GM18873 (cell line): ENCODE measurements around the gene MTA3.

Source experiments
- ATAC-seq: cut with Tn5 transposase; IDR thresholded peaks from one replicate; pipeline ENCODE4 v1.9.1; 2021; ENCODE audit warnings: mild to moderate bottlenecking, moderate library complexity, moderate number of reproducible peaks; ENCODE audit not compliant: unreplicated experiment, low FRiP score

The MTA3 gene

GRCh38 chr2:42771546-42772153 is 203.2 kb downstream of the MTA3 start:
- ATAC-seq, result no peak

GRCh38 chr2:42775186-42775585 is 206.8 kb downstream of the MTA3 start:
- ATAC-seq, result no peak

- ATAC-seq, result no peak
Measured at GRCh38 chr2:42775810-42776209, 207.4 kb downstream of the MTA3 start.

- ATAC-seq, result no peak
Measured at GRCh38 chr2:42777883-42778805, 209.7 kb downstream of the MTA3 start.

GRCh38 chr2:42781181-42781580 is 212.7 kb downstream of the MTA3 start:
- no peak for ATAC-seq

GRCh38 chr2:42783511-42783910 is 215.1 kb downstream of the MTA3 start:
- no peak for ATAC-seq

GRCh38 chr2:42784204-42784880 is 215.9 kb downstream of the MTA3 start:
- no peak for ATAC-seq

GRCh38 chr2:42786561-42787345 is 218.3 kb downstream of the MTA3 start:
- ATAC-seq, result no peak

GRCh38 chr2:42787424-42787787 is 219.0 kb downstream of the MTA3 start:
- ATAC-seq, result no peak

- no peak for ATAC-seq
Measured at GRCh38 chr2:42787788-42788477, 219.5 kb downstream of the MTA3 start.

GRCh38 chr2:42788478-42788793 is 220.0 kb downstream of the MTA3 start:
- ATAC-seq, result no peak

- no peak for ATAC-seq
Measured at GRCh38 chr2:42788882-42789281, 220.4 kb downstream of the MTA3 start.

GRCh38 chr2:42789751-42790150 is 221.3 kb downstream of the MTA3 start:
- no peak for ATAC-seq

GRCh38 chr2:42791606-42792005 is 223.2 kb downstream of the MTA3 start:
- no peak for ATAC-seq

- no peak for ATAC-seq
Measured at GRCh38 chr2:42792087-42792582, 223.7 kb downstream of the MTA3 start.

GRCh38 chr2:42792583-42793333 is 224.3 kb downstream of the MTA3 start, which contains the start of gene HAAO:
Gene HAAO, minus strand, starts transcription at chr2:42792583. Its CDS starts 47 bp downstream, at chr2:42792536.
- no peak for ATAC-seq

GRCh38 chr2:42793334-42794270 is 225.2 kb downstream of the MTA3 start:
- ATAC-seq, result no peak
